ENCODE data around the gene OR8B2.

- TF ChIP-seq, protein P1, sequence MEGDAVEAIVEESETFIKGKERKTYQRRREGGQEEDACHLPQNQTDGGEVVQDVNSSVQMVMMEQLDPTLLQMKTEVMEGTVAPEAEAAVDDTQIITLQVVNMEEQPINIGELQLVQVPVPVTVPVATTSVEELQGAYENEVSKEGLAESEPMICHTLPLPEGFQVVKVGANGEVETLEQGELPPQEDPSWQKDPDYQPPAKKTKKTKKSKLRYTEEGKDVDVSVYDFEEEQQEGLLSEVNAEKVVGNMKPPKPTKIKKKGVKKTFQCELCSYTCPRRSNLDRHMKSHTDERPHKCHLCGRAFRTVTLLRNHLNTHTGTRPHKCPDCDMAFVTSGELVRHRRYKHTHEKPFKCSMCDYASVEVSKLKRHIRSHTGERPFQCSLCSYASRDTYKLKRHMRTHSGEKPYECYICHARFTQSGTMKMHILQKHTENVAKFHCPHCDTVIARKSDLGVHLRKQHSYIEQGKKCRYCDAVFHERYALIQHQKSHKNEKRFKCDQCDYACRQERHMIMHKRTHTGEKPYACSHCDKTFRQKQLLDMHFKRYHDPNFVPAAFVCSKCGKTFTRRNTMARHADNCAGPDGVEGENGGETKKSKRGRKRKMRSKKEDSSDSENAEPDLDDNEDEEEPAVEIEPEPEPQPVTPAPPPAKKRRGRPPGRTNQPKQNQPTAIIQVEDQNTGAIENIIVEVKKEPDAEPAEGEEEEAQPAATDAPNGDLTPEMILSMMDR (IDR thresholded peaks at IDR 0.05 in 4 of 5, conservative IDR thresholded peaks at IDR 0.05 in 1 of 5), result no peak
- no peak for TF ChIP-seq POLR2A (IDR thresholded peaks at IDR 0.05)
These were observed 37.9 kb downstream of the OR8B2 start for GRCh38 chr11:124346311-124346955.

Data from gastrocnemius medialis (tissue), 4 donors.